GM18511 (cell line): ENCODE measurements around the gene EPB41L2.
"Not testable (repeated sequence)": the region's sequence is repeated elsewhere in the genome, so short reads cannot be mapped to it uniquely, and the experiment has no call there.

ENCODE experiments used
- ATAC-seq: cut with Tn5 transposase; IDR thresholded peaks from one replicate; pipeline ENCODE4 v1.9.1; 2021; ENCODE audit warnings: mild to moderate bottlenecking, moderate library complexity; ENCODE audit not compliant: unreplicated experiment

The EPB41L2 gene

DNA sequence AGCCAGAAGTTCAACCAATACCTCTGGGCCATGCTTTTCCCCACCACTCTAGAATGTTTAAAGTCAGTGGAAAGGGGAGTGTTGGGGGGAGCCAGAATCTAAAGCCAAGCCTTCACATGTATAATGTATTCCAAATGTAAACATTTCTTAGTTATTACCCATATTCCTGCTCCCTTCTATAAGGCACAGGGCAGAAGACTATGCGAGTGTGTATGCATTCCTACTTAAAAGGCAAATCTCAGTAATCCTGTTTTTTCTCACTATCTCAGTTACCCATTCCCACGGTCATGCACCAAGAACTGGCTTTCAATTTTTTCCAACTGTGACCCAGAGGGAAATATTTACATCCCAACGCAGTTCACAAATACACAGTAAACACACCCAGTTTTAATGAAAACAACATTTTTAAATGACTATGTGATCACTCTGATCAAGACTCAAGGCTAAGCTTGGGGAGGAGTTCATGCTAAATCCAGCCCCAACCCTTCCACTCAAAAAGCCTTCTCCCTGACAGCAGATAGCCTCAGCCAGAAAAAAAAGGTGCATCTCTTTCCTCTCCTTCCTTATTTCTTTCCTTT, 57.5 kb downstream of the EPB41L2 start:
- ATAC-seq = no peak

DNA sequence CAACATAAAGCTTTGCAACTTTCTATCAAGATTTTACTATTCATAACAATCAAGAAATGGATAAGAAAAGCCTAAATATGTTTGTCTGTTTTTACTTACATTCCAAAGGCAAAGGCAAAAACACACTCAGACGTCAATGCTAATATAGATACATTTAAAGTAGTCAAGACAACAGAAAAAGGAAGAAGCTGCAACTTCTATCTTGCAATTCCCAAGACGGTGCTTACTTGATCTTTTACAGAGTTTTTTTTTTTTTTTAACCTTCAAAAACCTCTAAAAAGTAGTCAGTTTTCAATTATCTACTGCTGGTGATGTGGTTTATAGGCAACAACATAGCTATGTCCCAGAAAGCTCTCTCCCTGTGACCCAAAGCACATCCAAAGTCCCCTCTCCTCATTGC, 58.1 kb downstream of the EPB41L2 start:
- no peak for ATAC-seq

DNA sequence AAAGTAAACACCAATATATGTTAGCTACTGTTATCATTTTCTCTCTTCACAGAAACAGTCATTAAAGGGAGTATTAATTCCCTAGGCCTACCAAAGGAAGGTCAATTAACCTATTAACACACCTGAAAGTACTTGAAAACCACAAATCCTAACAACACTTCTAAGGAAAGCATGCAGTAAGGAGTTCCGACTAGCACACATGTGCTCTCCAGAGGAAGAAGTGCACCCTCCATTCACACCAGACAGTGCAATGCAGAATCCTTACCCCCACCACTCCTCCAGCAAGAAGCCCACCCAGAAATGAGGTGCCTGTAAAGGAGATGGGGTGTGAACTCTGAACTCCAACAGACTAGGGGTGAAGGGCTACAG, 58.7 kb downstream of the EPB41L2 start:
- ATAC-seq = no peak

DNA sequence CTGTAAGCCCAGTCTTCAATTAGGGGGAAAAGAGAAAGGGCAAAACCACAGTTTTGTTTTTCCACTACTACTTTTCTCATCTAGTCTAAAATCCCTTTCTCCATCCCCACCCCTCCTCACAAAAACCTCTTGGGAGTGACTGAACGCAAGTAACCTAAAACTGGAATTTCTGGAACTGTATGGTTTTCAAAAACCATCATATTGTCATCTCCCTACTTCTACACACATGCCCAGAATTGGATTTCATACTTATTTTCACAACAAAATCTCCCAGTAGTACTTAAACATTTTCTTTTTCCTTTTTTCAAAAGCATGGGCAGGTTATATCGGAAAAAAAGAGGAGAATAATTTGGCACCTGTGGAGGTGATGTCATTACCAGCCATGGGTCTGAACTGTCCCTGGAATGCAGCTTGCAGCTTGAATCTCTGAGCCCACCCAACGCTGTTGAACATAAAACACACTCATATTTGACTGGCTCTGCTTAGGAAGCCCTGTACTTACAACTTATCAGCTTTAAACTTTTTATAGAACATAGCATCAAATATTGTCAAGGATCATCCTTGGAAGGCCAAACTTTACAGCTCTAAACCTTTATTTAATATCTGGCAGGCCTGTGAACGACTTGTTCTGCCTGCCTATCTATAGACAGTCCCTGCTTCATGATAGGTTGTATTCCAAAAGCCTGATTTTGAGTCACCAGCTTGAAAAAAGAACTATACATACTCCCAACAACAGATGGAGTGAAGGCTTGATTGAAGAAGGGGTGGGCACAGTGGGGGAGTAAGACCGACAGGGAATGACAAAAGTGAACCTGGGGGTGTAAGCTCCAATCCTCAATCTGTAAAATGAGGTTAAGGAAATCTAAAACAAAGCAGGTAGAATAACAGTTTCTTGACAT, 59.3 kb downstream of the EPB41L2 start:
- no peak for ATAC-seq

DNA sequence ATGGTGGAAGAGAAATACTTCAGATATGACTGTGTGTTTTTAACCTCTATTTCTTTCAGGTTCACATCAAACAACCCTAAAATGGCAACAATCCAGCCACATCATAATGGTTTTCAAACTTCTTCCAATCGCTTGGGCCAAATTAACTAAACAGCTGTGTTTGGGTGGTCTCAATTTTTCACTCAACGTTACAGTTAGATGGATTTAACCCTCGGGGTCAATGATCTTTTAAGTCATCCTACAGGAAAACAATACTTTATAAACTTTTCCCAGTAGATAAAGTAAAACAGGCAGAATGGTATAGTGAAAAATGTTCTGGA, 60.4 kb downstream of the EPB41L2 start:
- no peak for ATAC-seq

DNA sequence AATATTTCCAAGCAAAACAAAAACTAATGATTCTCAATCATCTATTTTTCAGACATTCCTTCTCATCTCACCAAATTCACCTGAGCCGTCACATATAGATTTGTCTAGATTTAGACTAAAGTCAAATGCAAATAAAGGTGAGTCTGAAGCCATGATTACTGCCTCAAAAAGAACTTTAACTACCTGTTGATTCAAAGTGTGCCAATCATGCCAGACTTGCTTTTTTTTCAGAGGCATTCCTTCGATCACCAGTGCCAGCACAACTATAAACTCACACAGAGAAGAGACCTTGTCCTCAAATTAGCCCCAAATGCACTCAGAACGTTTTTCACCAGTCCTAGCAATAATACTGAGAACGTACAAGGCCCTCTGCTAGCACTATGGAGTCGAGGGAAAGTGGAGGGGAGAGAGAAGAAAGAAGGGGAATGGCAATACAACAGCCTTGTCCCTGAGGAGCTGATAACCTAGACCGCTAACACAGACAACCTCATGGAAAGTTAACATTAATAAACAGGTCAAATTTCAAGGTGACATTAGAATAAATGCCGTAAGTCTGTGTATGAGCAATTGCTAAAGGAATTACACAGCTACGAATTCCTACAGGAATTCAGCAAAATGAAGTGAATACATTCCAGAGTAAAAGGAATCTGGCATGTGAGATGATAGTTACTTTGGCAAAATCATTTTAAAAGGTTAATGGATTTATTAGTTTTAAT, 60.9 kb downstream of the EPB41L2 start:
- no peak for ATAC-seq

DNA sequence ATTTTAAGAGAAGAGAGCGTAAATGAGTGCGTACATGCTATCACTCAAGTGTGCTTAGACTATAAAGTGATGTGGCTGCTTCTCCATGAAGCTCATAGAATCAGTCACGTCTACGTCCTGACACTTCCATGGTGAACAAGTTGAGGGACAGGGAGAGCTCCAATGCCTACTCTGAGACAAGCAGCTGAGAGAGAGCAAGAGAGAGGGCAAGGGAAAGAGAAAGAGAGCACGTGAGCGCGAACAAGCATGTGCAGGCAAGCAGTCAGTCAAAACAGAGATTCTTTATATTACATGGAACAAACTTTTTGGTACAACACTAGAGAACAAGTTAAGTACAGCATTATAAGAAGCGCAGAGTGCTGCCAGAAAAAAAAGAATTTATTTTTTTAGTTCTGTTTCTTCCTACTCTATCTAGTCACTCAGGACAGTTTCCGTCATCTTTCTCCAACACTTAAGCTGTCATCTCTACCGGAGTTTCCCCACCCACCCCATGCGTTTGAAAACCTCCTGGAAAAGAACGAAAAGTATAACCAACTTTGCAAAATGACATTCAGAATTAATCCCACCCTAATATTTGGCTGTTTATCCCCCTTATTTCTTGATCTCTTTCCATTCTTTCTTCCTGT, 61.8 kb downstream of the EPB41L2 start:
- no peak for ATAC-seq

DNA sequence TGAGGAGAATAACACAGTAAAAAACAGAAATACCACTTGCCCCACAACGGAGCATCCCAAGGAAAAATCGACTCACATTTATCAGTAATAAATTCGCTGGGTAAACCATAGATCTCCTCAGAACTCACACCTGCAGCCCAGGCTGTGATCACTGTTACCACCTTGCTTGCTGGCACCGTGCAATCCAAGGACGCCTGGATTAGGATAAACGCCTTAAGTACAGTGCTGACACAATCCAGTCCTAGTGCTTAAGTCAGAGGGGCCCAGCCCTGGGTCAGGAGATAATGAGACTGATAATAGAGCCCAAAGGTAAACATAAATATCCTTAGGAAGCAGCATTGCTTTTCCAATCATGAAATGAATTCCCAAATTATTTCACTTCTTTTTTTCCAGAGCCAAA, 62.5 kb downstream of the EPB41L2 start:
- no peak for ATAC-seq

DNA sequence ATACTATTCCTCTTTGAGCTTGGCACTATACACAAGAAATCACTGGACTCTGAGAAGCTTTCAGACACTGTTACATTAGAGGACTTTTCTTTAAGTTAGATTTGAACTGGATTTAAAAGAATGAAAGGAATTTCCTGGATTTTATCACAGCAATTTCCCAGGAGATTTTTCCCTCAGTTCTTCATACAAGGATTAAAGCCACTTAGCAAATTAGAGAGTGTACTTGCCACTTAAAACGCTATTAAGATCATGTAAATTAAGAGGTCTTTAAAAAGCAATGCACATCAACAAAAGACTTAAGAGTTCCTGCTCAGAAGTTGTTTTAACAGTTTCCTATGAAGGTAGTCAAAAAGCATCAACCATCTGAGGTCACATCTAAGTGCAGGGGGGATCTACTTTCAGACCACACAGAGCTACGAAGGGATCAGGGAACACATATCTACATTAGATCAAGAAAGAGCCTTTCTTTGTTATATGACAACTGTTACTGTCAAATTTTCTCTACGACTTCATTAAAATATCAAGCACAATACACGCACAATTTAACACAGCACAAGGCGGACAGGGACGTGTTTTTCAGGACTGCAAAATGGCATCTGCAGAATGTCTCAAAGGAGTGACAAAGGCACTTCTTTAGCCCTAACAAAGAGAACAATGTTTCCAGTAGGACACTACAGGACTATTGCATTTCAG, 65.8 kb downstream of the EPB41L2 start:
- ATAC-seq = no peak

DNA sequence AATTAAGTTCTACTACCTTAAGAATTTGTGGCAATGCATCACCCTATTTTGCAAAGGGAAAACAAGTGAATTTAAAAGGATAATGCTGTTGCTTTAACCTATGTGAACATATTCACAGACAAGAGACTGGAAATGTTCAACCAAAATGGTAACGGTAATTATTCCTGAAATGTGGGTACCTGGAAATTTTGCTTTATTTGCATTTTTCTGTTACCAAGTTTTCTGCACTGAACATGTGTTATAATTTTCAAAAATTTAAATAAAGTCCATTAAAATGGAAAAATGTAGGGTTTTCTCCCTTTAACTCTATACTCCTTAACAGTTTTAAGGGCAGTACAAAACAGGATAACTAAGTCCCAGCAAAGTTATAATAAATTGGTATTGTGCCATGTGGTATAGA, 66.4 kb downstream of the EPB41L2 start:
- ATAC-seq = no peak

DNA sequence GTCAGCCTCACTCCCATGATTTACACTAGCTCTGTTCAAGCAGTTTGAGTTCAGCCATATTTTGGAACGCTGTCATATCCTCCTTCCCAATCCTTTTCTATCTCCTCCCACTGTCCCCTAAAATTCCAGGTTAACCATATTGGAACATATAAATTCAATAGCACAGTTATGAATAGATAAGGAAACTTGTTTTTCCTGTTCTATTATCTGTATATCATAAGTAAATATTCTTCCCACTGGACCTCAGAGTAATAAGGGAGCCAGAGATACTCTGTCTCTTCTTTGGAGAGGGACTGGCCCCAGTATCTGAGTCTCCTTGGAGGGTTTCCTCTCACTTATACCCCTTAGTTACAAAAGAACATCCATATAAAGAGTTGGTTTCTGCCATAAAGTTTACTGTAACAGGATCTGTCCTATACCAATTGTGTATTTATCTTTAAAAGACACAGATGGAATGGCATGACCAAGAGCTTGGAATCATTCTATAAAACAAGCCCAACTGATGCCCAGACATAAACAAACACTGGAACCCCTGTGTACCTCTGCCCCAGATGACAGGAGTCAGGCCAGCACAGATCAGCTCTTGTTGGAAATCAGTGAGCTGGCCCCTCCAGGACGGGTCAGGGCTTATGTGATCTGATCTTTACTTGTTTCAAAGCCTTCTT, 67.1 kb downstream of the EPB41L2 start:
- ATAC-seq = no peak

DNA sequence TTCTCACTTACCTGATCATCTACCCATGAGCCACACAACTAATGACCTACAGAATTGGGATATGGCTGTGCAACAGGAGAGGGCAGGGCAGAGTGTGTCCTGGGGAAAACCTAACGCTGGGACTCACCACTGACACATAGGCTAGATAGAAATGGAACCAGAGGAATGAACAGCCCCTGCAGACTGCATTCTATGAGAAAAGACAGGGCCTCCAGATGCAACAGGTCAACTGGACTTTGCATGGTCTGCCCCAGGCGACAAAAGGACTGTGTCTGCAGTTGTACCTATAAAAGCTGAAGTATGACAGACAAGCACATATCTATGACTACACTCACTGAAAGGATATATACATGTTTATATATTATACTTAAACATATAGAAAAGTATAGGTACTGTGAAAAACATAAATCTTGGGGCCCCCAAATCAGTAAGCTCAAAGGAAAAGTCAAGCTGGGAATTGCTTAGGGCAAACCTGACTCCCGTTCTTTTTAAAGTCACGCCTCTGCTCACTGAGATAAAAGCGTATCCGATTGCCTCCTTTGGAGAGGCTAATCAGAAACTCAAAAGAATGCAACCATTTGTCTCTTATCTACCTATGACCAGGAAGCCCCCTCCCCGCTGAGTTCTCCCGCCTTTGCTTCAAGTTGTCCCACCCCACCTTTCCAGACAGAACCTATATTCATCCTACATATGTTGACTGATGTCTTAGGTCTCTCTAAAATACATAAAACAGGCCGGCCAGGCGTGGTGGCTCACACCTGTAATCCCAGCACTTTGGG, 68.5 kb downstream of the EPB41L2 start:
- ATAC-seq = no peak

DNA sequence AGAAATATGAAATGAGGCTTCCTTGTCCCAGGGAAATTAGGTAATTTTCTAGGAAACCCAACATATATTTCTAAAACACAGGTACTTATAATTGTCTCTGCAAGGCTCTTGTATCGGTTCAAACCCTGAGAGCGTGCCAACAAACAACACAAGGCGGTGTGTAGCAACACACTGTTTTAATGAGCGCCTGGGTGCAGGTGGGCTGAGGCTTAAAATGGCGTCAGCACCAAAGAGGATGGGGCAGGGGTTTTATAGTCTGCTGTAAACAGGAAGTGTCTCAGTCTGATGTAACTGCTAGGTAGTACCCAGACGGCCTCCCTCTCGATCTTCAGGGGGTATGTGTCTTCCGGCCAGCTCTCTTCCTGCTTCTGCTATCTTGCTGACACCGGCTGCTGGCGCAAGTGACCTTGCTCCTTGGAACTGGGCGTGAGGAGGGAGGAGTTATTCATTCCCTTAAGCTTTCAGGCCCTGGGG, 69.7 kb downstream of the EPB41L2 start:
- ATAC-seq = no peak

DNA sequence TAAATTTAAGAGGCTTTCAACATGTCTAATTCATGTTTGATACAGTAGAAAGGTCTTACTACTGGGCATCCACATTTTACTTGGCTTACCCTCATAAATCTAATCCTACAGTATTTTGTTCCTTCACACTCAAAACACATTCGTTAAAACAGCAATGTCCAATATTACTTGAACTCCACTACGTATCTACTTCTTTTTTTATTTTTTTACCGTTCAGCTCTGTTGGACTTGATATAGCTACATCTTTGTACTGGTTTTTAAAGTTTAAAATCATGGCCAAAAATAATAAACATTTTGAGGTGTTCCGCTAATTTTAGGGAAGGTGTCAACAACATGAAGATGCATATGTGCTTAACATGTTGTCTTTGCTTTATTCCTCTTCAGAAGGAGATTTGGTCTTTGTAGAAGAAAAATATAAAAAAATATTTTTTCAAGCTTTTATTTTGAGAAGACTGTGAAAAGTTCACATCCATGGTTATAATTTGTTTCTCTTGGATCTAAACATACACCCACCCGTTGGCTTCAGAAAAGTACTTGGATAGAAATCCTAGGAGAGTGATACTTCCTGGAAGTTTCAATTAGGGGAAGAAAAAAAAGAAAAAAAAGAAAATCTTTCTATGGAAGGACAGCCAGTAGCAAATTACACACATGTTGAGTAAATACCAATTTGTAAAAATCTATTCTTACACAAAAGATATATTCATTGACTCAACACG, 71.5 kb downstream of the EPB41L2 start:
- ATAC-seq = no peak

DNA sequence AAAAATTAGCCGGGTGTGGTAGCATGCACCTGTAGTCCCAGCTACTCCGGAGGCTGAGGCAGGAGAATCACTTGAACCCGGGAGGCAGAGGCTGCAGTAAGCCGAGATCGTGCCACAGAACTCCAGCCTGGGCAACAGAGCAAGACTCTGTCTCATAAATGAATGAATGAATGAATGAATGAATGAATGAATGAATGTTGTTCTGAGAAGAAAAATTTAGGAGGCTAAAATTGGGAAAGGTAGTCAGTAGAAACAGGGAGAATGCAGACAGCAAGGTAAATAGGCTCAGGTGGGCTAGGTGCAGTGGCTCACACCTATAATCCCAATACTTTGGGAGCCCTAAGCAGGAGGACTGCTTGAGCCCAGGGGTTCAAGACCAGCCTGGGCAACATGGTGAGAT, 75.5 kb downstream of the EPB41L2 start:
- not testable (repeated sequence) for ATAC-seq

DNA sequence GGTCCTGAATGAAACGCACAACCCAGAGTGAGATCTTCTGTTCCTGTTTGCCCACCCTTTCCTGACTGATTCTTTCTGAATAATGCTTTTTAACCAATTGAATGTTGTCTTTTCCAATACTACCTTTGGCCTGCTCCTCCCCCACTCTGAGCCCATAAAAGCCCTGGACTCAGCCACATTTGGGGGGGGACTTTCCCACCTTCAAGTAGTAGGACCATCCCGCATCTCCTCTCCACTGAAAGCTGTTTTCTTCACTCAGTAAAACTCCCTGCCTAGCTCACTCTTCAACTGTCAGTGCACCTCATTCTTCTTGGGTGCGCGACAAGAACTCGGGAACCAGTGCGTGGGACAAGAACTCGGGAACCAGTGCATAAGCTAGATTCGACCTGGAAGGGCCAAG, 77.9 kb downstream of the EPB41L2 start:
- no peak for ATAC-seq

DNA sequence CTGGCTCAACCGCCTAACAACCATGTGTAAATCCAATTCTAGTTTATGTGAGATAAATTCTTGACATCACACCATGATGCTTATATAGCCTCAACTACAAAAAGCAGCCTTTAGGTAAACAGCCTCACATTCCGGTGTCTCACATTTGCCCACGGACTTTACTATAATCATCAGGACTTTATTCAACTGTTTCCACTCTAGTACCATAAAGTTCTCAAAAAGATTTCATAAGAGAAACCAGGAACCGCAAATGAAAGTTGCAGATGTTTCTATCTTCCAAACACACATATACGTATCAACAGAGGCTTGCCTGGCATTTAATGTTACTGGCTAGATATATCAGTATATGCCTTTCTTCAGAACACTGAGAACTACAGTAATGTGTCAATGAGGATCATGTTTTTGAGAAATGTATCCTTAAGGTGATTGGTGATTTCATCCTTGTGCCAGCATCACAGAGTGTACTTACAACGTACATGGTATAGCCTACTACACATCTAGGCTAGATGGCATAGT, 80.0 kb downstream of the EPB41L2 start:
- ATAC-seq = peak; percentile 65

DNA sequence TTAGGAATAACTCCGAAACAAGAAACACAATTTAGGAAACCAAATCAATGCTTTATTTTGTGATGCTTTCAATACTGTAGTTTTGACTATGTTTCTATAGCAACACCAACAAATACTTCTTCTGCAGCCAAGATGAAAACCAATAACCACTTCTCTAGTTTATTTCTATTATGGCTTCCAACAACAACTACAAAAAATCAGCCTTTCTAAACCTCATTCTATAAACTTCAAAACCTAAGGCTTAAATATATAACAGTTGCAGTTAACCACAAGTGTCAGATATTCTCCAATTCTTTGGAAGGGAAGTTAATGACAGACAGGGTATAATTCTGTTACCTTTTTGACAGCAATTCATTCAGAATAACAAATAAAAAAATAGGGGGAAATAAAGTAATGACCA, 80.9 kb downstream of the EPB41L2 start:
- ATAC-seq = no peak

DNA sequence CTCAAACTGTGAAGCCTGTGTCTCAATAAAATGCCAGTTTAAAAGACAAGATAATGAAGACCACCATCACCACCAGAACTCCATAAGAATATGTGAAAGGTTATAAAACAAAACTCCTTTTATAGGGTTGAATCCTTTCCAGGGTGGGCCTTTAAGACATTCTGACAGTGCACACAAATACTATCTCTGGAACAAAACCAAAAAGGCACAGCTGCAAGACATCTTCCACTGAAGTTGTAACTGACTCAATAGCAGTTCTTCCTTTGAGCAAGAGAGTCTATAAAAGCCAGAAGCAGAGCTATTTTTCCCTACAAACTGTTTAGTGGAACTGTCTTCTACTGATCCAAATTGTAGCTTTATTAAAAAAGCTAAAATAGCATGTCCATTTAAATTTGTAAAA, 81.6 kb downstream of the EPB41L2 start:
- ATAC-seq = no peak
